GM12878 (cell line): ENCODE results near the gene HNRNPLL. TPM values are rescaled to one million over a fixed set of nuclear protein-coding genes. Genes with fewer than 3 reads are reported as not detected.

Experiments used
- ATAC-seq: fragments of 200-7000 bp; cut with Tn5 transposase; 3 replicates; pipeline ENCODE4 v1.9.1; 2020; ENCODE audit warnings: mild to moderate bottlenecking, moderate library complexity
- BruUV-seq: library from RNA; stranded (reverse); fragments of 400-500 nt; replicated peaks from 2 replicates; lab custom pipeline; 2021; lab: Mats Ljungman, UMichigan
- CTCF ChIA-PET: fragments of 300-600 bp; sonication (Branson Sonifier 250); formaldehyde crosslinking; extraction: SDS; loops from one replicate; lab custom pipeline; 2021; ENCODE audit warnings: inconsistent platforms; lab: Yijun Ruan, JAX
- POLR2A ChIA-PET: fragments of 350-600 bp; formaldehyde crosslinking; extraction: SDS; loops from one replicate; lab custom pipeline; 2021; ENCODE audit warnings: inconsistent platforms; lab: Charles Lee
- RAD21 ChIA-PET: fragments of 300-600 bp; sonication (Branson Sonifier 250); formaldehyde crosslinking; loops from one replicate; lab custom pipeline; 2023; ENCODE audit warnings: antibody characterized with exemption; ENCODE audit not compliant: unreplicated experiment; lab: Charles Lee
- SMC1A ChIA-PET: fragments of 300-600 bp; sonication (Branson Sonifier 250); formaldehyde crosslinking; loops from one replicate; lab custom pipeline; 2023; ENCODE audit not compliant: unreplicated experiment, uncharacterized antibody; lab: Charles Lee
- DNase-seq: peaks from one replicate; pipeline ENCODE4 v3.0.0-alpha.2; 2011; ENCODE audit warnings: low read depth, low spot score
- FAIRE-seq: peaks from 3 replicates; lab custom pipeline; 2011; peaks lifted over from hg19 to GRCh38; lab: Jason Lieb, UNC
- H2AFZ ChIP-seq: 2 replicates; pipeline ENCODE4 v1.6.0; 2011; ENCODE audit warnings: low read depth, low read length, control low read depth; ENCODE audit not compliant: control insufficient read depth
- H3K27ac ChIP-seq: 2 replicates; pipeline ENCODE4 v1.5.1; 2011; ENCODE audit warnings: control low read depth; ENCODE audit not compliant: control insufficient read depth, insufficient read depth
- H3K27me3 ChIP-seq, 2 experiments: replicated peaks in 1 of 2; 2 replicates each; pipeline versions ENCODE4 v1.6.0 to v1.6.1; 2011; ENCODE audit warnings: low read length in 1 of 2; ENCODE audit not compliant: control insufficient read depth in 2 of 2, insufficient read depth in 2 of 2
- H3K36me3 ChIP-seq, 2 experiments: 2 replicates each; pipeline ENCODE4 v1.5.1; 2011; ENCODE audit warnings: low read length in 1 of 2; ENCODE audit not compliant: control insufficient read depth in 2 of 2, insufficient read depth in 2 of 2
- H3K4me1 ChIP-seq: 2 replicates; pipeline ENCODE4 v1.6.1; 2011; ENCODE audit warnings: mild to moderate bottlenecking, low read length, moderate library complexity, mixed read lengths; ENCODE audit not compliant: control insufficient read depth, insufficient read depth
- H3K4me2 ChIP-seq: 2 replicates; pipeline ENCODE4 v1.6.0; 2011; ENCODE audit warnings: control low read depth; ENCODE audit not compliant: control insufficient read depth, insufficient read depth
- H3K4me3 ChIP-seq: fragments of 200-600 bp; sonication (generic); 2 replicates; pipeline ENCODE4 v1.5.1; 2016
- H3K79me2 ChIP-seq: 2 replicates; pipeline ENCODE4 v1.6.0; 2011; ENCODE audit warnings: low read length; ENCODE audit not compliant: control insufficient read depth, insufficient read depth
- H3K9ac ChIP-seq: 2 replicates; pipeline ENCODE4 v1.8.0; 2011; ENCODE audit warnings: low read length, control low read depth, mixed read lengths; ENCODE audit not compliant: control insufficient read depth, insufficient read depth
- H3K9me3 ChIP-seq: replicated peaks from 3 replicates; pipeline ENCODE4 v1.5.1; 2011; ENCODE audit warnings: mild to moderate bottlenecking, low read length; ENCODE audit not compliant: control insufficient read depth, insufficient read depth
- H4K20me1 ChIP-seq: 2 replicates; pipeline ENCODE4 v1.6.0; 2011; ENCODE audit not compliant: control insufficient read depth, insufficient read depth
- CEBPB ChIP-seq, 2 experiments: fragments of 150-350 bp in 1 of 2; IDR thresholded peaks; 2 replicates each; pipeline ENCODE4 v1.6.1; 2012 to 2014; ENCODE audit warnings: low read depth in 2 of 2, low read length in 2 of 2, borderline replicate concordance in 1 of 2, inconsistent platforms in 1 of 2
- CREM ChIP-seq: IDR thresholded peaks from 2 replicates; pipeline ENCODE4 v1.6.1; 2014; ENCODE audit warnings: antibody characterized with exemption, low read depth
- FOXM1 ChIP-seq: IDR thresholded peaks from 2 replicates; pipeline ENCODE4 v1.6.1; 2012; ENCODE audit warnings: low read depth, mild to moderate bottlenecking, inconsistent platforms, low read length, moderate library complexity
- NFXL1 ChIP-seq: fragments of 450-650 bp; IDR thresholded peaks from 2 replicates; pipeline ENCODE4 v1.6.1; 2017; ENCODE audit warnings: antibody characterized with exemption, mild to moderate bottlenecking, borderline replicate concordance
- RCOR1 ChIP-seq: conservative IDR thresholded peaks from 2 replicates; pipeline ENCODE4 v1.6.1; 2012; ENCODE audit warnings: low read depth, low read length, improper control_type of control experiment
- WGBS: methylation state at CpG from one replicate; pipeline ENCODE4 v1.1.6; 2016; ENCODE audit warnings: low lambda C conversion rate; ENCODE audit not compliant: insufficient replicate concordance, insufficient coverage; ENCODE audit errors: missing lambda C conversion rate; 5-methylcytosine and 5-hydroxymethylcytosine counted together
- in situ Hi-C: fragments of 300-500 bp; cut with MboI; formaldehyde crosslinking; loops from 9 replicates; pipeline ENCODE4 v1.14.3; 2018; ENCODE audit warnings: mixed read lengths
- intact Hi-C: fragments of 100-400 bp; cut with micrococcal nuclease; formaldehyde crosslinking; loops from one replicate; pipeline ENCODE4 v1.14.2; 2022; ENCODE audit not compliant: unreplicated experiment
- polyA plus RNA-seq, 11 experiments: library from polyadenylated mRNA; depleted of rRNA in 4 of 11; unstranded in 6 of 11; stranded (reverse) in 5 of 11; fragments of >200 nt; fragmentation: Nextera tagmentation in 4 of 11; fragmentation: Illumina TruSeq in 1 of 11; extraction: Ambion mirVana in 4 of 11; extraction: Trizol in 1 of 11; gene quantifications; 1 replicate in 1 of 11; 2 replicates in 10 of 11; pipeline versions ENCODE4 v1.2.1 to v1.2.3, GENCODE V29; 2011 to 2016; ENCODE audit warnings: inconsistent platforms in 2 of 11, missing spikeins in 2 of 11, low read depth in 1 of 11
- total RNA-seq, 4 experiments: library from RNA; depleted of rRNA in 3 of 4; stranded (reverse); fragments of >200 nt in 3 of 4; fragmentation: Illumina TruSeq in 1 of 4; extraction: Trizol in 1 of 4; gene quantifications; 2 replicates each; pipeline versions ENCODE4 v1.2.1 to v1.2.3, GENCODE V29; 2013 to 2021
- TF ChIP-seq, protein P1 (sequence below), 3 experiments: IDR thresholded peaks in 2 of 3; conservative IDR thresholded peaks in 1 of 3; 2 replicates each; pipeline ENCODE4 v1.5.1; 2011; ENCODE audit warnings: low read depth in 3 of 3, low read length in 3 of 3, mild to moderate bottlenecking in 3 of 3, control low read depth in 2 of 3, moderate library complexity in 2 of 3, inconsistent platforms in 1 of 3, mixed read lengths in 1 of 3; ENCODE audit not compliant: control insufficient read depth in 2 of 3, insufficient read depth in 1 of 3; ENCODE audit errors: extremely low read depth in 1 of 3
- TF ChIP-seq, protein P2 (sequence below): IDR thresholded peaks from 2 replicates; pipeline ENCODE4 v1.6.1; 2011; ENCODE audit warnings: mild to moderate bottlenecking, low read depth, low read length, moderate library complexity; ENCODE audit not compliant: insufficient replicate concordance
- TF ChIP-seq, protein P3 (sequence below): IDR thresholded peaks from 2 replicates; pipeline ENCODE4 v1.6.1; 2012; ENCODE audit warnings: low read depth, low read length, improper control_type of control experiment
- TF ChIP-seq, protein P4 (sequence below): fragments of 450-650 bp; IDR thresholded peaks from 2 replicates; pipeline ENCODE4 v1.6.1; 2017; ENCODE audit warnings: mild to moderate bottlenecking, low read depth, inconsistent platforms; ENCODE audit not compliant: poor library complexity, severe bottlenecking
- TF ChIP-seq, protein P5 (sequence below): fragments of 450-650 bp; conservative IDR thresholded peaks from 2 replicates; pipeline ENCODE4 v1.6.1; 2017; ENCODE audit warnings: mild to moderate bottlenecking, moderate library complexity
- TF ChIP-seq, protein P6 (sequence below): IDR thresholded peaks from 2 replicates; pipeline ENCODE4 v1.6.1; 2011; ENCODE audit warnings: low read depth, mild to moderate bottlenecking, low read length, moderate library complexity, borderline replicate concordance; ENCODE audit errors: extremely low read depth

Gene HNRNPLL
- total and polyA plus RNA-seq, 10 of the 15 experiments (the other 5 are each of a cell fraction or from before 2014, with no cell fraction given), result 0.98 to 27.1 (median 2.9) TPM

DNA sequence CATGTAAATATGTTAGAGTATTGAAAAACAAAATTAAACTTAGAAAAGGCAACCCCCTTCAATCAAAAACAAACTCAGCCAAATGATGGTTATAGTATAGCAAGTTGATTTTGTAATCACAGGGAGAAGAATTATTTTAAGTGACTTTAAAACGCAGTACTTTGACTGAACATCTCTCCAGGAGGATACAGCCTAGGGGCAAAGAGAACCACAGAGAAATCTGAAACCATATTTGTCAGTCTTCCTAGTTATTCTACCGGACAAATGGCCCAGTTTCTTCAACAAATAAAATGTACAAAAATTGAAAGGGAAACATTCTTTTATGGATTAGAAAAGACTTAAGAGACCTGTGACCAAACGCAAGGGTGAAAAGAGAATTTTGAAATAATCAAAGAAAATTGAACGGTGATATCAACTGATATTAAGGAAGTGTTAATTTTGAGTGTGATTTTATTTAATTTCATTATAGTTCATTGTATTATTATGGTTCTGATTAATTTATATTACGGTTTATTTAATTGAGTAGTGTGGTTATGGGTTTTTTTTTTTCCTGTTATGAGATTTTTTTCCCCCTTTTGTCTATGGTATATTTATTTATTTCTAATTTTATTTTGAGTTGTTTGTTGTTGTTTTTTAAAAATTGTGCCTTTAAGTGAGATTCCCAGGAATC is 75.3 kb downstream of the HNRNPLL start (continued):
- TF ChIP-seq, protein P1, sequence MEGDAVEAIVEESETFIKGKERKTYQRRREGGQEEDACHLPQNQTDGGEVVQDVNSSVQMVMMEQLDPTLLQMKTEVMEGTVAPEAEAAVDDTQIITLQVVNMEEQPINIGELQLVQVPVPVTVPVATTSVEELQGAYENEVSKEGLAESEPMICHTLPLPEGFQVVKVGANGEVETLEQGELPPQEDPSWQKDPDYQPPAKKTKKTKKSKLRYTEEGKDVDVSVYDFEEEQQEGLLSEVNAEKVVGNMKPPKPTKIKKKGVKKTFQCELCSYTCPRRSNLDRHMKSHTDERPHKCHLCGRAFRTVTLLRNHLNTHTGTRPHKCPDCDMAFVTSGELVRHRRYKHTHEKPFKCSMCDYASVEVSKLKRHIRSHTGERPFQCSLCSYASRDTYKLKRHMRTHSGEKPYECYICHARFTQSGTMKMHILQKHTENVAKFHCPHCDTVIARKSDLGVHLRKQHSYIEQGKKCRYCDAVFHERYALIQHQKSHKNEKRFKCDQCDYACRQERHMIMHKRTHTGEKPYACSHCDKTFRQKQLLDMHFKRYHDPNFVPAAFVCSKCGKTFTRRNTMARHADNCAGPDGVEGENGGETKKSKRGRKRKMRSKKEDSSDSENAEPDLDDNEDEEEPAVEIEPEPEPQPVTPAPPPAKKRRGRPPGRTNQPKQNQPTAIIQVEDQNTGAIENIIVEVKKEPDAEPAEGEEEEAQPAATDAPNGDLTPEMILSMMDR (IDR thresholded peaks at IDR 0.05 in 2 of 3, conservative IDR thresholded peaks at IDR 0.05 in 1 of 3; ENCODE audit: control insufficient read depth in 2 of 3, extremely low read depth in 1 of 3, insufficient read depth in 1 of 3, low read depth in 3 of 3, low read length in 3 of 3), result no peak
- TF ChIP-seq NFXL1, result no peak
- TF ChIP-seq, protein P2, sequence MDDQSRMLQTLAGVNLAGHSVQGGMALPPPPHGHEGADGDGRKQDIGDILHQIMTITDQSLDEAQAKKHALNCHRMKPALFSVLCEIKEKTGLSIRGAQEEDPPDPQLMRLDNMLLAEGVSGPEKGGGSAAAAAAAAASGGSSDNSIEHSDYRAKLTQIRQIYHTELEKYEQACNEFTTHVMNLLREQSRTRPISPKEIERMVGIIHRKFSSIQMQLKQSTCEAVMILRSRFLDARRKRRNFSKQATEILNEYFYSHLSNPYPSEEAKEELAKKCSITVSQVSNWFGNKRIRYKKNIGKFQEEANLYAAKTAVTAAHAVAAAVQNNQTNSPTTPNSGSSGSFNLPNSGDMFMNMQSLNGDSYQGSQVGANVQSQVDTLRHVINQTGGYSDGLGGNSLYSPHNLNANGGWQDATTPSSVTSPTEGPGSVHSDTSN, result no peak
- TF ChIP-seq, protein P3, sequence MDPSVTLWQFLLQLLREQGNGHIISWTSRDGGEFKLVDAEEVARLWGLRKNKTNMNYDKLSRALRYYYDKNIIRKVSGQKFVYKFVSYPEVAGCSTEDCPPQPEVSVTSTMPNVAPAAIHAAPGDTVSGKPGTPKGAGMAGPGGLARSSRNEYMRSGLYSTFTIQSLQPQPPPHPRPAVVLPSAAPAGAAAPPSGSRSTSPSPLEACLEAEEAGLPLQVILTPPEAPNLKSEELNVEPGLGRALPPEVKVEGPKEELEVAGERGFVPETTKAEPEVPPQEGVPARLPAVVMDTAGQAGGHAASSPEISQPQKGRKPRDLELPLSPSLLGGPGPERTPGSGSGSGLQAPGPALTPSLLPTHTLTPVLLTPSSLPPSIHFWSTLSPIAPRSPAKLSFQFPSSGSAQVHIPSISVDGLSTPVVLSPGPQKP, result no peak

DNA sequence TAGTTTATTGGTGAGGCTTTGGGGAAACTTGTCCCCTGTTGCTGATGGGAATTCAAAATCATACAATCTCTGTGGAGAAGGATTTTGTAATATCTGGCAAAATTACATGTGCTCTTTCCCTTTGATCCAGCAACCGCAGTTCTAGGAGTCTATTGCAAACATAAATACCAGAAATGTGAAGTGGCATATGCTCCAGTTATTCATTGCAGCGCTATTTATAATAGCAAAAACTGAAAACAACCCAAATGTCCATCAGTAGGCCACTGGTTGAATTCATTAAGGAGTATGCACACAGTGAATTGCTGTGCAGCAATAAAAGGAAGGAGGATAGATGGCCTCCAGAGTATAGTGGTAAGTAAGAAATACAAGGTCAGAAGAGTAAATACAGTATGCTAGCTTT is 76.5 kb downstream of the HNRNPLL start:
- H3K79me2 ChIP-seq, result no peaks in the 10 kb centered on the region
- H2AFZ ChIP-seq, result no peak overlapping the region
- peaks cover 3% of the 10 kb centered on the region; the same call in 1 of the 2 replicates for H3K4me1 ChIP-seq
- H3K4me3 ChIP-seq, result no peak overlapping the region
- ChIA-PET CTCF (no interaction called here), POLR2A (interaction anchor here (0.9 kb wide), 1 partner anchor 706 kb away, joined by 6 read pairs; no protein-coding TSS in a partner anchor), SMC1A (no interaction called here), RAD21 (no interaction called here)
- no peaks in the 10 kb centered on the region for H3K9me3 ChIP-seq
- no peaks in the 10 kb centered on the region for H3K36me3 ChIP-seq
- DNase-seq (no peak), ATAC-seq (no peak), FAIRE-seq (no peak)
- H3K27me3 ChIP-seq, result peaks cover 0 to 2% of the 10 kb centered on the region in 2 experiments; a peak in 1 of 4 replicates
- BruUV-seq, result no TSS peak
- H3K9ac ChIP-seq, result no peak overlapping the region
- in situ Hi-C loops (no loop called here), intact Hi-C loops (no loop called here)
- 47% methylated on average over 2 of the region's 2 CpGs for WGBS
- H4K20me1 ChIP-seq, result no peaks in the 10 kb centered on the region
- no peak overlapping the region for H3K4me2 ChIP-seq
- no peak overlapping the region for H3K27ac ChIP-seq
- TF ChIP-seq CREM, result no peak
- TF ChIP-seq, protein P4, sequence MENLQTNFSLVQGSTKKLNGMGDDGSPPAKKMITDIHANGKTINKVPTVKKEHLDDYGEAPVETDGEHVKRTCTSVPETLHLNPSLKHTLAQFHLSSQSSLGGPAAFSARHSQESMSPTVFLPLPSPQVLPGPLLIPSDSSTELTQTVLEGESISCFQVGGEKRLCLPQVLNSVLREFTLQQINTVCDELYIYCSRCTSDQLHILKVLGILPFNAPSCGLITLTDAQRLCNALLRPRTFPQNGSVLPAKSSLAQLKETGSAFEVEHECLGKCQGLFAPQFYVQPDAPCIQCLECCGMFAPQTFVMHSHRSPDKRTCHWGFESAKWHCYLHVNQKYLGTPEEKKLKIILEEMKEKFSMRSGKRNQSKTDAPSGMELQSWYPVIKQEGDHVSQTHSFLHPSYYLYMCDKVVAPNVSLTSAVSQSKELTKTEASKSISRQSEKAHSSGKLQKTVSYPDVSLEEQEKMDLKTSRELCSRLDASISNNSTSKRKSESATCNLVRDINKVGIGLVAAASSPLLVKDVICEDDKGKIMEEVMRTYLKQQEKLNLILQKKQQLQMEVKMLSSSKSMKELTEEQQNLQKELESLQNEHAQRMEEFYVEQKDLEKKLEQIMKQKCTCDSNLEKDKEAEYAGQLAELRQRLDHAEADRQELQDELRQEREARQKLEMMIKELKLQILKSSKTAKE, result no peak
- TF ChIP-seq RCOR1, result no peak
- TF ChIP-seq, protein P5, sequence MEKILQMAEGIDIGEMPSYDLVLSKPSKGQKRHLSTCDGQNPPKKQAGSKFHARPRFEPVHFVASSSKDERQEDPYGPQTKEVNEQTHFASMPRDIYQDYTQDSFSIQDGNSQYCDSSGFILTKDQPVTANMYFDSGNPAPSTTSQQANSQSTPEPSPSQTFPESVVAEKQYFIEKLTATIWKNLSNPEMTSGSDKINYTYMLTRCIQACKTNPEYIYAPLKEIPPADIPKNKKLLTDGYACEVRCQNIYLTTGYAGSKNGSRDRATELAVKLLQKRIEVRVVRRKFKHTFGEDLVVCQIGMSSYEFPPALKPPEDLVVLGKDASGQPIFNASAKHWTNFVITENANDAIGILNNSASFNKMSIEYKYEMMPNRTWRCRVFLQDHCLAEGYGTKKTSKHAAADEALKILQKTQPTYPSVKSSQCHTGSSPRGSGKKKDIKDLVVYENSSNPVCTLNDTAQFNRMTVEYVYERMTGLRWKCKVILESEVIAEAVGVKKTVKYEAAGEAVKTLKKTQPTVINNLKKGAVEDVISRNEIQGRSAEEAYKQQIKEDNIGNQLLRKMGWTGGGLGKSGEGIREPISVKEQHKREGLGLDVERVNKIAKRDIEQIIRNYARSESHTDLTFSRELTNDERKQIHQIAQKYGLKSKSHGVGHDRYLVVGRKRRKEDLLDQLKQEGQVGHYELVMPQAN, result no peak
- TF ChIP-seq, protein P6, sequence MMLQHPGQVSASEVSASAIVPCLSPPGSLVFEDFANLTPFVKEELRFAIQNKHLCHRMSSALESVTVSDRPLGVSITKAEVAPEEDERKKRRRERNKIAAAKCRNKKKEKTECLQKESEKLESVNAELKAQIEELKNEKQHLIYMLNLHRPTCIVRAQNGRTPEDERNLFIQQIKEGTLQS, result no peak
- no peak for TF ChIP-seq FOXM1
- no peak for TF ChIP-seq CEBPB (IDR thresholded peaks at IDR 0.05; ENCODE audit: borderline replicate concordance in 1 of 2, low read depth in 2 of 2, low read length in 2 of 2)
